ENCODE data around the gene FHIT. TPM values are rescaled to one million over a fixed set of nuclear protein-coding genes. Genes with fewer than 3 reads are reported as not detected.
A peak's percentile ranks its signal among the peaks of the same experiment; 100 is the strongest.

The FHIT gene
- total and polyA plus RNA-seq, 2 of the 4 experiments (the other 2 are of a cell fraction), result 0.07 TPM; not detected in 1

- H2AK9ac ChIP-seq (replicated peaks; ENCODE audit: low read depth, low read length, poor library complexity), result no peak overlapping the region
- no peak overlapping the region for H3K27ac ChIP-seq (ENCODE audit: insufficient read depth, low read length)
- no peaks in the 10 kb centered on the region for H3K9me3 ChIP-seq (ENCODE audit: control insufficient read depth, insufficient read depth, low read length)
- ATAC-seq (ENCODE audit: low read depth), result no peak
- H3K27me3 ChIP-seq (ENCODE audit: control insufficient read depth, insufficient read depth, low read length), result no peaks in the 10 kb centered on the region
- in situ Hi-C loops (cut with MboI; ENCODE audit: low sequenced_read_pairs), result no loop called here
- H2AK5ac ChIP-seq (ENCODE audit: low read depth, low read length), result no peak overlapping the region
- no peak overlapping the region for H4K8ac ChIP-seq (ENCODE audit: low read depth in 2 of 2, low read length in 2 of 2)
- no TSS peak for BruUV-seq (replicated peaks)
- no peak overlapping the region for H4K91ac ChIP-seq (ENCODE audit: insufficient read depth, low read depth, low read length)
- no peak overlapping the region for H3K4ac ChIP-seq (ENCODE audit: low read depth, low read length)
- ChIA-PET CTCF (interaction anchor here (1.2 kb wide), 1 partner anchor 15 kb away, joined by 4 read pairs; no protein-coding TSS in a partner anchor), POLR2A (ENCODE audit: unreplicated experiment) (no interaction called here)
- H3K14ac ChIP-seq (replicated peaks; ENCODE audit: low read depth, low read length), result no peak overlapping the region
- no peak overlapping the region for H3K4me2 ChIP-seq (ENCODE audit: low read depth, low read length)
- no peaks in the 10 kb centered on the region for H3K79me1 ChIP-seq (ENCODE audit: low read depth in 1 of 2, low read length in 2 of 2)
- H3K56ac ChIP-seq (ENCODE audit: extremely low read depth, insufficient read depth, low read length), result no peak overlapping the region
- no peak overlapping the region for H2BK15ac ChIP-seq (ENCODE audit: low read depth, low read length)
- H3K23ac ChIP-seq (ENCODE audit: low read depth, low read length), result no peak overlapping the region
- DNase-seq, result peak; percentile 3
- no peak overlapping the region for H2BK20ac ChIP-seq (ENCODE audit: low read depth, low read length)
- H2AFZ ChIP-seq (replicated peaks; ENCODE audit: low read length, poor library complexity), result no peak overlapping the region
- H3K18ac ChIP-seq (ENCODE audit: low read depth, low read length), result no peak overlapping the region
- no peaks in the 10 kb centered on the region for H3K9me1 ChIP-seq (ENCODE audit: insufficient read depth, low read length)
- H2BK120ac ChIP-seq (ENCODE audit: low read depth, low read length), result no peak overlapping the region
- H3K4me1 ChIP-seq (ENCODE audit: control insufficient read depth, insufficient read depth, low read length), result no peaks in the 10 kb centered on the region
- no peak overlapping the region for H4K5ac ChIP-seq (ENCODE audit: low read depth, low read length)
- H3K9ac ChIP-seq (ENCODE audit: low read depth, low read length), result no peak overlapping the region
- dilution Hi-C loops (cut with HindIII; ENCODE audit: low sequenced_read_pairs, unreplicated experiment), result no loop called here
- 80% methylated on average over 1 of the region's 7 CpGs; no CpG with 5 or more reads in 1 of the 2 experiments for WGBS, 2 experiments (ENCODE audit: extremely low coverage in 2 of 2, insufficient read length in 1 of 2)
- no peaks in the 10 kb centered on the region for H4K20me1 ChIP-seq (ENCODE audit: insufficient read depth, low read length)
- H3K4me3 ChIP-seq (ENCODE audit: insufficient read depth, low read depth, low read length), result no peak overlapping the region
- no peak overlapping the region for H2BK5ac ChIP-seq (ENCODE audit: low read depth, low read length, poor library complexity, severe bottlenecking)
- H3K36me3 ChIP-seq (ENCODE audit: control insufficient read depth, insufficient read depth, low read length), result no peaks in the 10 kb centered on the region
- intact Hi-C loops (cut with micrococcal nuclease), result no loop called here
- no peak for TF ChIP-seq CTCF (conservative IDR thresholded peaks at IDR 0.05; ENCODE audit: low read depth, low read length)
- no peak for TF ChIP-seq MAFK (IDR thresholded peaks at IDR 0.05; ENCODE audit: low read depth, low read length)
- no peak for TF ChIP-seq RCOR1 (IDR thresholded peaks at IDR 0.05; ENCODE audit: insufficient replicate concordance, low read length)
- TF ChIP-seq MXI1 (IDR thresholded peaks at IDR 0.05; ENCODE audit: borderline replicate concordance, low read depth, low read length), result no peak
- no peak for TF ChIP-seq NFE2L2 (IDR thresholded peaks at IDR 0.05; ENCODE audit: low read depth, low read length)
- TF ChIP-seq USF2 (IDR thresholded peaks at IDR 0.05; ENCODE audit: low read depth, low read length), result no peak
- TF ChIP-seq ELK1 (IDR thresholded peaks at IDR 0.05; ENCODE audit: borderline replicate concordance, low read depth, low read length), result no peak
- no peak for TF ChIP-seq POLR2A (IDR thresholded peaks at IDR 0.05; ENCODE audit: low read depth, low read length)
- TF ChIP-seq SMC3 (IDR thresholded peaks at IDR 0.05; ENCODE audit: low read depth, low read length), result no peak
- no peak for TF ChIP-seq CEBPB (IDR thresholded peaks at IDR 0.05; ENCODE audit: low read depth, low read length)
- TF ChIP-seq FOS (IDR thresholded peaks at IDR 0.05; ENCODE audit: low read depth, low read length), result no peak
- no peak for TF ChIP-seq RAD21 (IDR thresholded peaks at IDR 0.05; ENCODE audit: low read length)
Observed at GRCh38 chr3:60399861-60400845, 851.1 kb downstream of the FHIT start.
